ENCODE measurements around the gene BAZ2A.
A peak's percentile ranks its signal among the peaks of the same experiment; 100 is the strongest.
"Not testable (repeated sequence)": the region's sequence is repeated elsewhere in the genome, so short reads cannot be mapped to it uniquely, and the experiment has no call there.

The BAZ2A gene

DNA sequence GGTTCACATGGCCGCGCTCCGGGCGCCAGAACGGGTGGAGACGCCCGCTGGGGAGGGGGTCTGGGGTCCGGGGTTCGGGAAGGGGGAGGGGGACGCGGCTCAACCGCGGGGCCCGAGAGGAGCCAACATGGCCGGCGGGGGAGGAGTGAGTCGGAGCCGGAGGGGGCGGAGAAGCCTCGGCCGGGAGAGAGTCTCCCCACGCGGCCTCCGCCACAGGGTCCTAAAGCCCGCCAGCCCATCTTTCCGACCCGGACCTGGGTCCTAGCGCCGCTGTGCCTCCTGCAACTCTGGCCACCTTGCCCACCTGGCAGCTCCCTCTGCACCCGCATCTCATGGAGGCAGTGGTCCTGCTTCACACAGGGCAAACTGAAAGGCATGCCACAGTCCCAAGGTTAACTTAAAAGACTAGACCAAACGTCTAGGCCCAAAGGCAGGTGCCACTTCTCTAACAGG is at the start of gene BAZ2A:
Gene BAZ2A (minus strand): TSS at position 147 of the 453 bp plus-strand sequence. CDS start 12,796 bp downstream, outside the sequence.
- peak; percentile 52 to 80 for DNase-seq (ENCODE audit: extremely low read depth in 1 of 2, low read depth in 1 of 2)

DNA sequence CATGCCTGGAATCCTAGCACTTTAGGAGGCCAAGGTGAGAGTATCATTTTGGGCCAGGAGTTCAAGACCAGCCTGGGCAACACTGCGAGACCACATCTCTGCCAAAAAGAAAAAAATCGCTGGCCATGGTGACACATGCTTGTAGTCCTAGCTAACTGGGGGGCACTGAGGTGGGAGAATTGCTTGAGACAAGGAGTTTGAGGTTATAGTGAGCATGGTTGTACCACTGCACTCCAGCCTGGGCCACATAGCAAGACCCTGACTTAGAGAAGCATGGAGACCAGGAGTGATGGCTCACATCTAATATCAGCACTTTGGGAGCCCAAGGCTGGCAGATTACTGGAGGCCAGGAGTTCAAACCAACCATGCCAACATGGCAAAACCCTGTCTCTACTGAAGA is 48.7 kb upstream of the BAZ2A start:
- no peak for DNase-seq (ENCODE audit: extremely low read depth in 1 of 2, low read depth in 1 of 2)

DNA sequence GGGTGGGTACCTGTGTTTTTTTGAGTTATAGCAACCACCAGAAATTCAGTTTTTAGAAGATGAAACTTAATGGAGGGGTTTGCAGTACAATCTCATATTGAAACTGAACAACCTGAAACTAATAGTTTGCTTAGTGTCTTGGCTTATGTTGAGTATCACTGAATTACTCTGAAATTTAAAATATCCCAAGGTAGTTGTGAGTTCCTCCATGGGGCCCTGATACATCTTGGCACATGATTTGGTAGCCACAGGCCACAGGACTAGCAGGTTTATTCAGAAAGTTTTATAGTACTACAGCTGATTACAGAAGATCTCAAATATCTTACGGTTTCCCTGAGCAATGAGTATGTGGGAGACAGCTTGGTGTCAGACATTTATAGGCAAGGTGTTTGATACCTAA is 47.6 kb upstream of the BAZ2A start:
- no peak for DNase-seq (ENCODE audit: extremely low read depth in 1 of 2, low read depth in 1 of 2)

DNA sequence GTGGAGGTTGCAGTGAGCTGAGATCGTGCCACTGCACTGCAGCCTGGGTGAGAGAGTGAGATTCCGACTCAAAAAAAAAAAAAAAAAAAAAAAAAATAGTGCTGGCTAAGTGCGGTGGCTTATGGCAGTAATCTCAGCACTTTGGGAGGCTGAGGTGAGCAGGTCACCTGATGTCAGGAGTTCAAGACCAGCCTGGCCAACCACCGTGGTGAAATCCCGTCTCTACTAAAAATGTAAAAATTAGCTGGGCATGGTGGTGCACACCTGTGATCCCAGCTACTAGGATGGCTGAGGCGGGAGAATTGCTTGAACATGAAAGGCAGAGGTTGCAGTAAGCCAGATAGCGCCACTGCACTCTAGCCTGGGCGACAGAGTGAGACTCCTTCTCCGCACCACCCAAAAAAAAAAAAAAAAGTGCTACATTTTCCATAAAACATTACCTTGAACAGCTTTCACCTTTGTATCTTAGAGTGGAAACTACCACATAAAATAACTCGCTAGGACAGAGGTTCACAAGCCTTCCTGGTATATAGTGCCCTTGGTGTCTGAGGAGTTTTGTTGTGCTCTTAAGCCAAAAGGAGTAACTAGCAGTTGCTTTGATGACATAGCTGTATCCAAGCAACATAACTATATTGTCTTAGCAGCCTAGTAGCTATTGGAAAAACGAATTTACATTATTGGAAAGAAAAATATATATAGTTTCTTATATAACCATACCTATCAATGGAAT is 46.9 kb upstream of the BAZ2A start:
- DNase-seq (ENCODE audit: extremely low read depth in 1 of 2, low read depth in 1 of 2) = no peak

DNA sequence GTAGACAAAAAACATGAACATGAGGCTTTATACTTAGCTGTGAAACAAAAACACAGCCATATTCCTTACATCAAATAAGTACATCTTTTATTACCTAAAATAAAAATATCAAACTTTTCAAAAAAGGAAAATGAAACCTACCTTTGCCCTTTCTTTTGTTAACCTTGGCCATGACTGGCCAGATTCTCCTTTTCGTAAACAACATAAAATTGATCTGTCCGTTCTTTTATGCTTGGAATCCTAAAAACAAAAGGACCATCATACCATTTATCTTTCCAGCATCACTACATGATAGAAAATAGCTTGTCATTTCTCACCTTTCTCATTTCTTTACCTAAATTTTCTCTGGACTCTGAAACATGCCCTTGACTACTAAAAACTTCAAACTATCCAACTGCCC is 41.5 kb upstream of the BAZ2A start:
- DNase-seq (ENCODE audit: extremely low read depth in 1 of 2, low read depth in 1 of 2) = no peak

DNA sequence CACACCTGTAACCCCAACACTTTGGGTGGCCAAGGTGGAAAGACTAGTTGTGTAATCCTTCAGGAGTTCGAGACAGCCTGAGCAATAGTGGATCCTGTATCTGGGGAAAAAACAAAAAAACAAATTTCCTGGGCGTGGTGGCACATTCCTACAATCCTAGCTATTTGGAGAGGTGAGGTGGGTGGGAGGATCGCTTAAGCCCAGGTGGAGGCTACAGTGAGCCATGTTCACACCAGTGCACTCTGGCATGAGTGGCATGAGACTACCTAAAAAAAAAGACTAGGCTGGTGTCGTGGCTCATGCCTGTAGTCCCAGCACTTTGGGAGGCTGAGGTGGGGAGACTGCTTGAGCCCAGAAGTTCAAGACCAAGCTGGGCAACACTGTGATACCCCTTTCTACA is 40.7 kb upstream of the BAZ2A start:
- DNase-seq (ENCODE audit: extremely low read depth in 1 of 2, low read depth in 1 of 2) = no peak

DNA sequence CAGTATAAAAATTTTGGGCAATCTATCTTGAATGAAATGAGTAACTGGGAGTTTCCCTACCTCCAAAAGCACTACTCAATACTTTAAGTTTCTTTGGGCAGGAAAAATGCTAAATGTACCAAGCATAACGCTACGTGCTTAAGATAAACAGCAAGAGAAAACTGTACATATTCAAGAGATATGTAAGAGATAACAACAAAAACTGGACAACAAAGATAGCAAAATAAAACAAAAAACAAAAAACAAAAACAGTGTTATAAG is 38.0 kb upstream of the BAZ2A start:
- no peak for DNase-seq (ENCODE audit: extremely low read depth in 1 of 2, low read depth in 1 of 2)

DNA sequence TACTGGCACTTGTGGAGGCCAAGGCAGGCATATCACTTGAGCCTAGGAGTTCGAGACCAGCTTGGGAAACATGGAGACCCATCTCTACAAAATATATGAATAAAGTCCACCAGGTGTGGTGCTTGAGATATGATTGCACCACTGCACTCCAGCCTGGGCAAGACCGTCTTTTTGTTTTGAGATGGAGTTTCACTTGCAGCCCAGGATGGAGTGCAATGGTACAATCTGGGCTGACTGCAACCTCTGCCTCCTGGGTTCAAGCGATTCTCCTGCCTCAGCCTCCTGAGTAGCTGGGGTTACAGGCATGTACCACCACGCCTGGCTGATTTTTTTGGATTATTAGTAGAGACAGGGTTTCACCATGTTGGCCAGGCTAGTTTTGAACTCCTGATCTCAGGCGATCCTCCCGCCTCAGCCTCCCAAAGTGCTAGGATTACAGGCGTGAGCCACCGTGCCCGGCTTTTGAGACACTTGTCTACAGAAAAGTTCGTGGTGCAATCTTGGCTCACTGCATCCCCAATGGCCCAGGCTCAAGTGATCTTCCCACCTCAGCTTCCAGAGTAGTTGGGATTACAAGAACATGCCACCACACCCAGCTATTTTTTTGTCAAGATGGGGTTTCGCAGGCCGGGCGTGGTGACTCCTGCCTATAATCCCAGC is 32.0 kb upstream of the BAZ2A start:
- DNase-seq (ENCODE audit: extremely low read depth in 1 of 2, low read depth in 1 of 2) = no peak

DNA sequence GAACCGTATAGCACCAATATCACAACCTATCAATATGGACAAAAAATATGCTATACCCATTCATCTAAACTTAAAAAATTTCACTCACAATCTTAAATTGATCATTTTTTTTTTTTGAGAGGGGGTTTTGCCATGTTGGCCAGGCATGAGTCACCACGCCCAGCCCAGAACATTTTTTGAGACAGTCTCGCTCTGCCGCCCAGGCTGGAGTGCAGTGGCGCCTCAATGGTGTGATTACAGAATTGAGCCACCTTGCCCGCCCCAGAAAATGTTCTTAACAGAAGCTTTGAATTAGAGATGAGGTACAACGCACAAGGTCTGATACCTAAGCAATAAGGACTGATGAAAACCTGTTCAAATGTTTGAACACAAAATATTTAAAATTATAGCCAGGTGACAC is 31.4 kb upstream of the BAZ2A start:
- no peak for DNase-seq (ENCODE audit: extremely low read depth in 1 of 2, low read depth in 1 of 2)

DNA sequence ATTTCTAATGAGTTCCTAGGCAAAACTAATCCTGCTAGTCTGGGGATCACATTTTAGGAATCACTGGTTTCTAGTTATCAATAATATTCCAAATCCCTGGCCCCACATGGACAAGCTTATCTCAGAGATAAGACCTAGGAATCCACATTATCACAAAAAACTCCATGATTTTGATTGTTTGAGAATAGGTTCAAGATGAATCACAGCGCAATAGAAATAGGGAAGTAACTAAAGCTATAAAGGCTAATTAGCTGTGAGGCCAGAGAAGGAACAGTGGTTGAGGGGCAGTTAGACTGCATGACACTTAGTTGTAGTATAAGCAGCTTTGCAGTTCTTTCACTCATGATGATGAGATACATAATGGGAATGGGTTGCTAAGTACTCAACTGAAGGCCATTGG is 28.8 kb upstream of the BAZ2A start:
- DNase-seq (ENCODE audit: extremely low read depth in 1 of 2, low read depth in 1 of 2) = no peak

DNA sequence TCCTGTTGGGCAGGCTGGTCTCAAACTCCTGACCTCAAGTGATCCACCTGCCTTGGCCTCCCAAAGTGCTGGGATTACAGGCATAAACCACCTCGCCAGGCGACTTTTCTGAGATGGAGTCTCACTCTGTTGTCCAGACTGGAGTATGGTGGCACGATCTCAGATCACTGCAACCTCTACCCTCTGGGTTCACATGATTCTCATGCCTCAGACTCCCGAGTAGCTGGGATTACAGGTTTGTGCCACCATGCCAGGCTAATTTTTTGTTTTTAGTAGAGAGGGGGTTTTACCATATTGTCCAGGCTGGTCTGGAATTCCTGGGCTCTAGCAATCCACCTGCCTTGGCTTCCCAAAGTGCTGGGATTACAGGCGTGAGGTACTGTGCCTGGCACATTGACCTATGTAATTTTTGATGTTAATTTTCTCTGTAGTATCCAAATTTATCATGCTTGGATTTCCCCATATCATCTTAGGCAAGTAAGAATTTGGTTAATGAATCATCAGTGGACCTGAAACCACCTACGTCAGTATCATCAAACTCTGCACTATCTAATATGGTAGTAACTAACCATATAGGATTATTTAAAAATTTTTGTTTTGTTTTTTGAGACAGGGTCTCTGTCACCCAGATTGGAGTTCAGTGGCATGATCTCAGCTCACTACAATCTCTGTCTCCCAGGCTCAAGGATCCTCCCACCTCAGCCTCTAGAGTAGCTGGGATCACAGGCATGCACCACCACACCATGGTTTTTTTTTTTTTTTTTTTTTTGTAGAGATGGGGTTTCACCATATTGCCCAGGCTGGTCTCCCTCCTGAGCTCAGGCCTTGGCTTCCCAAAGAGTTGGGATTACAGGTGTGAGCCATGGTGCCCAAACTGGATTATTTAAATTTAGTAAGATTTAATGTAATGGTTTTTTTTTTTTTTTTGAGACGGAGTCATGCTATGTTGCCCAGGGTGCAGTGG is 27.6 kb upstream of the BAZ2A start:
- no peak for DNase-seq (ENCODE audit: extremely low read depth in 1 of 2, low read depth in 1 of 2)

DNA sequence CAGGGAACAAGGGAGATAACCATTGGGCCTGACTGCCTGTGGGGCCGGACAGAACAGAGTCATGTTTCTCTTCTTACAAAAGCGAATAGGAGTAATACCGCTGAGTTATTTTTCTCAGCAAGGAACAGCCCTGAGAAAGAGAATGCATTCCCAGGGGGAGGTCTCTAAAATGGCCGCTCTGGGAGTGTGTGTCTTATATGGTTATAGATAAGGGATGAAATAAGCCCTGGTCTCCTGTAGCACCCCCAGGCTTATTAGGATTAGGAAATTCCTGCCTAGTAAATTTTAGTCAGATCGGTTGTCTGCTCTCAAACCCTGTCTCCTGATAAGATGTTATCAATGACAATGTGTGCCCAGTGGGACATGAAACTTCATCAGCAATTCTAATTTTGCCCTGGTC is 23.7 kb upstream of the BAZ2A start:
- not testable (repeated sequence) for DNase-seq (ENCODE audit: extremely low read depth in 1 of 2, low read depth in 1 of 2)

GRCh38 chr12:56648023-56648422 is 17.9 kb upstream of the BAZ2A start:
- not testable (repeated sequence) for DNase-seq (ENCODE audit: extremely low read depth in 1 of 2, low read depth in 1 of 2)

DNA sequence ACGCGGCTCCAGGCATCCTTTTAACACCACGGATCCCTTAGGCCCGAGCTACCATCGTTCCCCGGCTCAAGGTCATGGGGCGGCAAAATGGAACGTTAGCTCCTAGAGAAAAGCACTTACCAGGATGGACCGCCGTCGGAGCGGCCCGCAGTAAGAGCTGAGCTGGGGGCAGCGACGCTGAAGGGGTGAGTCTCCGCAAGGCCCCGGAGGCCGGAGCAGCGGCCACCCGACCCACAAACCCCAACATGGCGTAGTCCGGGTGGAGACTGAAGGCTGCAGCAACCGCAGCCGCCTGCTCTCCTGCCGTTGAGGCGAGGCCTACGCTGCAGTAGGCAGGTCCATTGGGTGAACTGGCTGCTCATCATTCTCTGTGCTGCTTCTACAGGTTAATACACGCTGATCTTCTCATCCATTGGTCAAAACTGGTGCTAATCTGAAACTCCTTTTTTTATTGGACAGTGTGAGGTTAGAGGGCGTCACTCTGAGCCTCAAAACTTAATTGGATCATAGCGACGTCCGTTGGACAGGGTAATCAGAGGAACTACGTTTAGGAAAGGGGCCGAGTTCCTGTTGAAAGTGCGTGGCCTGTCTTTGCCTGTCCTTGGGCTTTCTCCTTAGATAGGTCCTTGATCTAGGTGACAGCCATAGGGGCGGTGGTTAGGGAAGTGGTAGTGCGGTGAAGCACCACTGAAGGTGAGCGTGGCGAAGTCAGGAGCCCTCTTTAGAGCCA is 15.8 kb upstream of the BAZ2A start, which contains the start of gene ATP5F1B:
Gene ATP5F1B (minus strand): TSS at position 268 of the 730 bp plus-strand sequence. CDS start 21 bp downstream, at position 247.
- DNase-seq (ENCODE audit: extremely low read depth in 1 of 2, low read depth in 1 of 2) = peak; percentile 76 to 83

GRCh38 chr12:56645201-56645716 is 15.1 kb upstream of the BAZ2A start:
- DNase-seq (ENCODE audit: extremely low read depth in 1 of 2, low read depth in 1 of 2) = no peak

GRCh38 chr12:56644654-56645053 is 14.5 kb upstream of the BAZ2A start:
- DNase-seq (ENCODE audit: extremely low read depth in 1 of 2, low read depth in 1 of 2) = no peak

DNA sequence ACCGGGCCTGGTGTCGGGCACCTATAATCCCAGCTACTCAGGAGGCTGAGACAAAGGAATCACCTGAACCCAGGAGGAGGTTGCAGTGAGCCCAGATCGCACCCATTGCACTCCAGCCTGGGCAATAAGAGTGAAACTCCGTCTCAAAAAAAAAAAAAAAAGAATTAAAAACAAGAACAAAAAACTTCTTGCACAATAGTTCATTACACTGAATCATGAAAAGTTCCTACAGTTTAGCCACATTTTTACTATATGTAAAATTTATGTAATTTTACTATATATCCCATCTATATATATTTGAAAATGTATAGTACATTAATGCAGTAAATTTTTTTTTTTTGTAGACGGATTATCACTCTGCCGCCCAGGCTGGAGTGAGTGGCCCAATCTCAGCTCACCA is 11.1 kb upstream of the BAZ2A start:
- DNase-seq (ENCODE audit: extremely low read depth in 1 of 2, low read depth in 1 of 2) = no peak

DNA sequence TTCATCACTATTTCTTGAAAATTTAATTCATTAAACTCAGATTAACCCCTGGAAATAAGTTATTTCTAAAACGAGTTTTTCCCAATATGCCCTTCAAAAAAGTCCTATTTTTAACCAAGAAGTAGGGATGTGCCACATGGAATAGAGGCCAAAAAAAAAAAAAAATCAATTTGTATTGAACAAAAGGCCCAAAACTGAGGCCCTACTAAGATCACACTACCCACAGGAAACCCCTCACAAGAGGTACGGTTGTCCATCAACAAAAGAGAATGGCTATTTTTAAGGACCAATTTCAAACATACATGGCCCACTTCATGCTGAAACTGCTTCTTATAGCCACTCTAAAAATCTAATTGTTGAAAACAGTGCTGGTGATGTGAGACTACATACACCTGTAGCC is 7.5 kb upstream of the BAZ2A start:
- DNase-seq (ENCODE audit: extremely low read depth in 1 of 2, low read depth in 1 of 2) = no peak

DNA sequence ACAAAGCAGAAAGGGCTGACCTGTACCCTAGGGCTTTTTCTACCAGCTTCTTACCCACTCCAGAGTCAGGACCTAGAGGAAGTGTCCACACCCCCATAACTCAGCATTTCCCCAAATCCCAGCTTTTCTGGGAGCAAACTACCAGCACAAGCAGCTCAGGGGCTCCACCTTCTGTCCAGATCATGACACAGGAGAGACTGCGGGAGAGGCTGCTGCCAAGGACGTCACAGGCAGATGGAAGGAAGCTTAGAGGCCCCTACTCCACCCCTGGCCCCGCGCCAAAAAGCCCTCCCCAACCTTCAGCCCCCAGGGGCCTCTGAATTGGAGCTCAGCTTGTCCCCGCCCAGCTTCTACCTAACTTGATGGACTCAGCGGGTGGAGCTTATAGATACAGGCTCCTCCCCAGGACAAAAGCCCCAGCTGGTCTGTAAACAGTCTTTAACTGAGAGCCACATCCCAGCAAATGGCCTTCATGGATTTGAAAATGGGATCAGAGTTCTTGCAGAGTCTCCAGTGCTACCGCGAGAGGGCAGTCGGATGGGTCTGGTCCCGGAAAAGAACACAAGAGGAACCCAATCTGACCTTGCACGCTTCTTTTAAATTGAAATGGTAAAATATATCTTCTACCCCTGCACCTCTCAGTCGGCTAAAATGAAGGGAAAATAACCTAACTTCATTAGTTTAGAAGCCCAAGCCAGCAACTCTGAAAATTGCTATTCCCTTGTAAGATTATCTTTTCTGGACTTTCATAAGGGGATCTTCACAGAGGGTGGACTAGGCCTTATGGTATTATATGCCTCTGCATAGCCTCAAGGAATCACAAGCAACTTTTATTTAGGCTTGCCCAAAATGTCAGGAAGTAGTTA is 6.8 kb upstream of the BAZ2A start:
- DNase-seq (ENCODE audit: extremely low read depth in 1 of 2, low read depth in 1 of 2) = peak; percentile 90 to 96

Measured in activated CD8-positive, alpha-beta memory T cell treated with anti-CD3 and anti-CD28 coated beads for 1 hour (primary cell).